Nephron progenitor cell (in vitro differentiated cells): ENCODE measurements around the gene SORL1-AS1.

Experiments used
- DNase-seq: peaks from one replicate; pipeline ENCODE4 v3.0.0; 2021
- H3K27ac Mint-ChIP-seq: 2 replicates; pipeline ENCODE4 v1.8.0; 2021; ENCODE audit warnings: mild to moderate bottlenecking, moderate library complexity, mixed read lengths
- H3K27me3 Mint-ChIP-seq: 2 replicates; pipeline ENCODE4 v1.8.0; 2021; ENCODE audit warnings: mild to moderate bottlenecking, low read depth, mixed read lengths; ENCODE audit not compliant: poor library complexity
- H3K36me3 Mint-ChIP-seq: 2 replicates; pipeline ENCODE4 v1.8.0; 2021; ENCODE audit warnings: low read depth, mixed read lengths
- H3K4me1 Mint-ChIP-seq: 2 replicates; pipeline ENCODE4 v1.8.0; 2021; ENCODE audit warnings: mixed read lengths
- H3K4me3 Mint-ChIP-seq: 2 replicates; pipeline ENCODE4 v1.8.0; 2021; ENCODE audit warnings: mild to moderate bottlenecking, moderate library complexity, mixed read lengths
- H3K9me3 Mint-ChIP-seq: 2 replicates; pipeline ENCODE4 v1.8.0; 2021; ENCODE audit warnings: mild to moderate bottlenecking, moderate library complexity, mixed read lengths
- CTCF ChIP-seq: fragments of 200-600 bp; sonication (generic); IDR thresholded peaks from 2 replicates; pipeline ENCODE4 v1.5.0; 2021; ENCODE audit warnings: antibody characterized with exemption

The SORL1-AS1 gene

DNA sequence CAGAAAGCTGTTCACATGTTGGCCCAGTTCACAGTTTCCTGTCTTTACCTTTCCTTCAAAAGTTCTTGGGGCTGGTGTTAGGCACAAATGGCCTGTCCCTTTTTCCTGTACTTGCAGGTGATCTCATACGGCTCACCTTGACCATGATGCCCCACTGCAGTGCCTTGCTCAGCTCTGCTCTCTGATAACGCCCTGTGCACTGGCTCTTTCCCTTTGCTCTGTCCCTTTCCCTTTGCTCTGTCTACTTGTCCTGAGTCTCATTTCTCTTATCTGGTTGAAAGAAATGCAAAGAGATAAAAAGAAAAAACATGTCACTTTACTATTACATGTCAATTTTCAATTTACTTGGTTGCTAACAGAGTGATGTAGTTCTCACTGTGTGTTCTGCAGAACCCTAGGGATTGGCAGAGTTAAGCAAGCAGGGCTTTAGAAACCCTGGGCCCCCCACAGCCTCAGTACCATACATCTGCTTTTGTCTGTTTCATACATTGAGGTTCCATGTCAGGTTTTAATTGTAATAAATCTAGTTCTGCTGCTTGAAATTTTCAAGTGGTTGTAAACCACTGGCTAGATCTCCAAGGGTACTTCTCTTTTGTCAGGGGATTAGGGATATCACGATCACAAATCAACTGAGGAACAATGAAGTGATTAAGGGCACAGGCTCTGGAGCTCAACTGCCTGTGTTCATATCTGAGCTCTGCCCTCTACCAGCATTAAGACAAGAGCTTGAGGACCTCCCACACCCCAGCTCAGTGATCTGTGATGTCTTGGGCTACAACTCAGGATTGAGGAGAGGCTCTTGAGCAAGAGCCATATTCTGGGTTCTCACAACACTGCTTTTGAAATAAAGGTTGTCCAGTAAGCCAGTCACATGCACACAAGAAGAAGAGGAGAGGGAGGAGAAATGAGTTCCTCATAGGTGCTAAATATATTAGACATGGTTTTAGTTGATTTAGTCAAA, 16.9 kb downstream of the SORL1-AS1 start:
- TF ChIP-seq CTCF = no peak
- Mint-ChIP-seq H3K27me3 (peaks cover 11% of the 10 kb centered on the region), H3K36me3 (no peaks in the 10 kb centered on the region), H3K4me3 (no peak overlapping the region), H3K9me3 (no peaks in the 10 kb centered on the region), H3K4me1 (peaks cover 5% of the 10 kb centered on the region), H3K27ac (no peak overlapping the region)
- DNase-seq = no peak

- Mint-ChIP-seq H3K4me3 (no peak overlapping the region), H3K4me1 (peaks cover 5% of the 10 kb centered on the region), H3K9me3 (no peaks in the 10 kb centered on the region), H3K36me3 (no peaks in the 10 kb centered on the region), H3K27me3 (peaks cover 11% of the 10 kb centered on the region), H3K27ac (no peak overlapping the region)
- TF ChIP-seq CTCF = no peak
- no peak for DNase-seq
These were observed 17.6 kb downstream of the SORL1-AS1 start for GRCh38 chr11:121435132-121435531.

DNA sequence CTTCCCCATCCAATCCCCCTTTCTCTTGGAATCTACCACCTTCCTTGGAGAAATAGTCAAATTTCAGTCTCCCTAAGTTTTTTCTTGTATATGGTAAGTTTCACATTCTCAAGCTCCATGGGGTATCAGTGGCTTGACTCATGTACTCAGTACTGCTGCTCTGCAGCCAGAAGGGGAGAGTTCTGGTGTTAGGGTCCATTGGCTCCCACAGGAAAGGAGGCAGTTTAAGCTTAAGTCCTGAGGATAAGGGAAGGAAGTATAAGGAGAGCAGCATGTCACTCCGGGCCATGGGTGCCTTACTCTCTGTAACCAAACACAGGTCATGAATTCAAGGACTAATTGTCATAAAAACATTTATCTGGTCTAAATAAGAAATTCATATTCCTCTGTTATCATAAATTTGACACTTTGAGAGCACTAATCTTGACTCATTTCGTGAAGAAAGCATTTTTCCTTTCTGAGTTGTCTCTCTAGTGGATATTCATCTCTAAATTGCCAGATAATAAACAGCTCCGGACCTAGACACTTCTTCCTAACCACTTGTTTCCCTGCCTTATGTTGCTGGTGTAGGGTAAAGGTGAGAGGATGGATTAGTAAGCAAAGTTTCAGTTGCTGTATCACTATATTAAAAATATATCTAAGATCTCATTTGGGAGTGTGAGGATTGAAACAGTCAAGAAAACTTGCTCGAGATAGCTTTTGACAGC, 20.8 kb downstream of the SORL1-AS1 start:
- H3K9me3 Mint-ChIP-seq = no peaks in the 10 kb centered on the region
- no peak for DNase-seq
- H3K27me3 Mint-ChIP-seq = peaks cover 19% of the 10 kb centered on the region
- no peaks in the 10 kb centered on the region for H3K36me3 Mint-ChIP-seq
- peaks cover 7% of the 10 kb centered on the region for H3K4me1 Mint-ChIP-seq
- H3K27ac Mint-ChIP-seq = no peak overlapping the region
- no peak overlapping the region for H3K4me3 Mint-ChIP-seq
- no peak for TF ChIP-seq CTCF

DNA sequence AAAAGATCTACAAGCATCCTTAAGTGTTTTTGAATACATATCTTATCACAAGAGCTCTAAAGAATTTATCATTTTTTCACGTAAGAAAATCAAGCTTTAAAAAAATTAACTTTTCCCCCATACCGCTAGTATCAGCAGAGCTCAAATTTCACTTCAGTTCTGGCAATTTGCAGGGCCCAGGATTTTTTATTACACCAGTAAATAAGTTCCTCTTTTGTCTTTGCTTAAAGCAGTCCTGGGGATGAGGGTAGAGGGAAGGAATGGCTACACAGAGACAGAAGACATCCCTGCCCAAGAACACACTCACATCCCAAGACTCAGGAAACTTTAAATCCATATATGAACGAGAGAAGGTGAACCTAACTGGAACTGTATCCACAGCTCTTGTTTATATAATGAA, 23.2 kb downstream of the SORL1-AS1 start:
- Mint-ChIP-seq H3K36me3 (no peaks in the 10 kb centered on the region), H3K27me3 (peaks cover 27% of the 10 kb centered on the region), H3K9me3 (peaks cover 5% of the 10 kb centered on the region), H3K27ac (no peak overlapping the region), H3K4me3 (no peak overlapping the region), H3K4me1 (peaks cover 15% of the 10 kb centered on the region)
- TF ChIP-seq CTCF = no peak
- no peak for DNase-seq

DNA sequence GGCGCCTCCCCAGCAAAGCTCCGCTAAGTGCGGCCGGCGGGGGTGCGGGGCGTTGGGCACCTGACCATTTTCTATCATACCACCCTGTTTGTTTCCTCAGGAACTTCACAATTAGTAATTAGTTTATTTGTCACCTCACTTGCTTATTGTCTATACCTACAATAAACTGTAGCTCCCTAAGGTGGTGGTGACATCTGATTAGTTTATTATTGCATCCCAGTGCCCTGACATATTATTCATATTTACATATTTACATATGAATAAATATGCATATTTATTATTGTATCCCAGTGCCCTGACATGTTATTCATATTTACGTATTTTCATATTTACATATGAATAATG, 25.4 kb downstream of the SORL1-AS1 start:
- Mint-ChIP-seq H3K36me3 (no peaks in the 10 kb centered on the region), H3K4me3 (peak overlapping the region; percentile 30), H3K27me3 (peaks cover 28% of the 10 kb centered on the region), H3K9me3 (peaks cover 7% of the 10 kb centered on the region), H3K27ac (no peak overlapping the region), H3K4me1 (peaks cover 15% of the 10 kb centered on the region)
- DNase-seq = no peak
- TF ChIP-seq CTCF = no peak
